ENCODE measurements around the gene MTERF4.

- TF ChIP-seq RFX5 (IDR thresholded peaks at IDR 0.05; ENCODE audit: borderline replicate concordance, low read depth, low read length) (no peak), SP1 (IDR thresholded peaks at IDR 0.05; ENCODE audit: low read depth, low read length) (no peak), CTCF (IDR thresholded peaks at IDR 0.05; ENCODE audit: control extremely low read depth in 1 of 3, insufficient read depth in 1 of 3, low read depth in 1 of 3, low read length in 3 of 3) (no peak), POLR2A (IDR thresholded peaks at IDR 0.05; ENCODE audit: control extremely low read depth in 1 of 2, low read depth in 2 of 2, low read length in 2 of 2) (no peak), RAD21 (IDR thresholded peaks at IDR 0.05 in 1 of 2, conservative IDR thresholded peaks at IDR 0.05 in 1 of 2; ENCODE audit: low read depth in 2 of 2, low read length in 2 of 2) (no peak), RXRA (IDR thresholded peaks at IDR 0.05; ENCODE audit: insufficient read depth, low read depth, low read length) (no peak), MAX (IDR thresholded peaks at IDR 0.05) (no peak), TAF1 (IDR thresholded peaks at IDR 0.05; ENCODE audit: low read depth, low read length) (no peak), MAFK (IDR thresholded peaks at IDR 0.05; ENCODE audit: low read depth, low read length) (no peak), EP300 (IDR thresholded peaks at IDR 0.05; ENCODE audit: borderline replicate concordance in 1 of 2, low read depth in 2 of 2, low read length in 2 of 2) (no peak)
These were observed 7.1 kb downstream of the MTERF4 start for GRCh38 chr2:241094924-241095420.

All from H1 (cell line).